Measurements from ENCODE around the gene PARVB.
"Not testable (repeated sequence)": the region's sequence is repeated elsewhere in the genome, so short reads cannot be mapped to it uniquely, and the experiment has no call there.

The PARVB gene

DNA sequence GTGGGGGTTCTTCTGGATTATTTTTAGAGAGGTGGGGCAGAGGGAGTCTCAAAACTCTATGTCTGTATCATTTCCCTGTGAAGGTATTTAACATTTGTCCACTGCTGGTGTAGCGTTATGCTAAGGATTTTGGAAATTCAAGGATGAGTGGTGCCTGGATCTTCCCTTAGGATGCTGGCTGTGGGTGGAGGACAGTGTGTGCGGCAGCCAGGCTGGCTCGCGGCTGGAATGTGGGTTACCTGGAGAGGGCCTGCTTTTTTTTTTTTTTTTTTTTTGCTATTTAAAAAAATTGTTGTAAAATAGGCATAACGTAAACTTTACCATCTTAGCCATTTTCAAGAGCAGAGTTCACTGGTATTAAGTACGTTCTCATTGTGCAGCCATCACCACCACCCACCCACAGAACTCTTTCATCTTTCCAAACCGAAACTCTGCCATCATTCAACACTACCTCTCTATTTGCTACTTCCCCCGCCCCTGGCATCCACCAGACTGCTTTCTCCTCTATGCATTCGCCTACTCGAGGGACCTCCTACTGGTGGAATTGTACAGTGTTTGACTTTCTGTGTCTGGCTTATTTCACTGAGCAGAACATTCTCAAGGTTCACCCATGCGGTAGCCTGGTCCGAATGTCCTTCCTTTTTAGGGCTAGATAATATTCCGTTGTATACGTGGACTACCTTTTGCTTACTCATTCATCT is 67.1 kb downstream of the PARVB start:
- no peak for FAIRE-seq

DNA sequence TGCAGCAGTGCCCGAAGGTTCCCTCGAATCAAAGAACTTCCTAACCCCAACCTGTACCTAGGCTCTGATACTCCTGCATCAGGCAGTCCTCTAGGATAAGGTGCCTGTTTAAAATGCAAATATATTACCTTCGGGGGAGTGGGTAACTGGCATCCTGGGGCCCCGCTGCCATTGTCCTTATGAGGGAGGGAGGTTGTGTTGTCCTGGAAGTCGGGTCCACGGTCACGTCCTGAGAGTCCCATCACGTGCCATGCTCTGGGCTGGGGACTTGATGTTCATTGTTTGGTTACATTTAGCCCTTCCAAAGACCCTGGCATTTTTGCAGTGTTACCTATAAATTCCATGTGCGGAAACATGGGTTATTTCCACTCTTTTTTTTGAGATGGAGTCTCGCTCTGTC is 67.6 kb downstream of the PARVB start:
- FAIRE-seq: no peak

DNA sequence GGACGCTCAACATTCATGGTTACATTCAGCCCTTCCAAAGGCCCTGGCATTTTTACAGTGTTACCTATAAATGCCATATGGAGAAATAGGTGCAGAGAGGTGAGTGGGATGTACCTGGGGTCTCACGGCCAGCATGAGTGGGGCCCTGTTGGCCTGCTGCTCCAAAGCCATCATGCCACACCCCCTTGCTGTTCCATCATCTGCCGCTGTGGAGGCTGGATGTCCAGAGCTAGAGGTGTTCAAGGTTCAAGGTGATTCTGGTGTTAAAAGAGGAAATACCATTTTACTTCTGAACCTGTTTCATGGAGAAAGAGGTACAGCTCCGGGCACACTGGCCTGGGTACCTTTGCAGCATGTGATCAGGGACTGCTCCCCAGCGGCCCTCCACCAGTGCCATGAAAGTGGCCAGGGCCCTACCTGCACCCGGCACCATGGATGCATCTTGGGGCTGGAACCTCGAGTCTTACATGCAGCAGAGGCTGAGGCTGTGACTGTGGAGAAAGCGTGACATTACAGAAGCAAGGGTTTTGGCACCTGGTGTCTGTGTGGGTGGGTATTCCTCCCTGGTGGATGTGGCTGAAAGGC is 68.6 kb downstream of the PARVB start:
- FAIRE-seq: no peak

DNA sequence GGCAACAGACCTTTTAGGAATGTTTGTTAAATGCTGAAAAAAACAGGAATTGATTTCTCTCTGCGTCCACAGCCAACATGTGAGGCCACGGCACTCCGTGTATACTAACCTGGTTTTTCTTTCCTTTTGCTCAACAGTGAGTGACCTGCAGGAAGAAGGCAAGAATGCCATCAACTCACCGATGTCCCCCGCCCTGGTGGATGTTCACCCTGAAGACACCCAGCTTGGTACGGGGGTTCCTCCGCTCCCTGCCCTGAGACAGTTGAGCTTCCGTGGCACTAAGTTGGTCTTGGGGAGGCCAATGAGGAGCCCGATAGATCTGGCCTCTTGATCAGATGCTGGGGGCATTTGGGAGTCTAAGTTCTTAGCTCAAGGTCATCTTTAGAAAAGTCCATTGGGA is 69.7 kb downstream of the PARVB start:
- no peak for FAIRE-seq

DNA sequence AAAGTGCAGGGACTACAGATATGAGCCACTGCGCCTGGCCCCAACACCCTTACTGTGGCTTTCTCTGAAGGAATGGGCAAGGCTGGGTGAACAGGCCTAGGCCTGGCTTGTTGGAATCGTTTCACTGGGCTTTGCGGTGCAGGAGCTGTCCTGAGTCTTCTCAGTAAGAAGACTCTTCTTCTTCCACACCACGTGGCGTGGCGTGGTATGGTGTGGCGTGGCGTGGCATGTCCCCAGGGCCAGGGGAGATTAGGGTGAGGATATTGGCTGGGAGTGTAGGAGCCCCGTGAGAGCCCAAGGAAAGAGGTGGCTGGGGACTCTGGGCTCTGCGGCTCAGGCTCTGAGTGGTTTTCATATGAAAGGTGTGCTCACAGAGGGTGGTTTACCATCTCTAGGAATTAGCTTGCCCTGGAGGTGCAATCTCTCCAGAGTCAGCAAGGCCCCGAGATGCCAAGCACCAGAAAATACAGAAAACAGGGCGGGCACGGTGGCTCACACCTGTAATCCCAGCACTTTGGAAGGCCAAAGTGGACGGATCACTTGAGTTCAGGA is 70.7 kb downstream of the PARVB start:
- FAIRE-seq: no peak

DNA sequence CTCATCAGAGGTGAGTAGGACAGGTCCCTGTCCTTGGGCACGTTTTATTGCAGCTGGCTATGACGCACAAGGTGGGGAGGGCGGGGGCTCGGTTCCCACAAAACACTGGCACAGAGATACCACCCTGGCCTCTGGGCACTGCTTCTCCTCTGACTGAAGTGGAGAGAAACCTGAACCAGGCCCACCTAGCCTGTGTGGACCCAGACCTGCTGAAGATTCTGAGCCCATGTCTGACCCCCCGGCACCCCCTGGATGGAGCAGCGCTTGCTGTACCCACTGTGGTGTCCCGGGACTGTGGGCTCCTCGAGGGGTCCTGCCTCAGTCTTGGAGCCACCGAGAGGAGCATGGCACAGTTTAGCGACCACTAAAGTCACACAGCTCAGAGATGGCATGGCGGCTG is 72.6 kb downstream of the PARVB start:
- FAIRE-seq: no peak

DNA sequence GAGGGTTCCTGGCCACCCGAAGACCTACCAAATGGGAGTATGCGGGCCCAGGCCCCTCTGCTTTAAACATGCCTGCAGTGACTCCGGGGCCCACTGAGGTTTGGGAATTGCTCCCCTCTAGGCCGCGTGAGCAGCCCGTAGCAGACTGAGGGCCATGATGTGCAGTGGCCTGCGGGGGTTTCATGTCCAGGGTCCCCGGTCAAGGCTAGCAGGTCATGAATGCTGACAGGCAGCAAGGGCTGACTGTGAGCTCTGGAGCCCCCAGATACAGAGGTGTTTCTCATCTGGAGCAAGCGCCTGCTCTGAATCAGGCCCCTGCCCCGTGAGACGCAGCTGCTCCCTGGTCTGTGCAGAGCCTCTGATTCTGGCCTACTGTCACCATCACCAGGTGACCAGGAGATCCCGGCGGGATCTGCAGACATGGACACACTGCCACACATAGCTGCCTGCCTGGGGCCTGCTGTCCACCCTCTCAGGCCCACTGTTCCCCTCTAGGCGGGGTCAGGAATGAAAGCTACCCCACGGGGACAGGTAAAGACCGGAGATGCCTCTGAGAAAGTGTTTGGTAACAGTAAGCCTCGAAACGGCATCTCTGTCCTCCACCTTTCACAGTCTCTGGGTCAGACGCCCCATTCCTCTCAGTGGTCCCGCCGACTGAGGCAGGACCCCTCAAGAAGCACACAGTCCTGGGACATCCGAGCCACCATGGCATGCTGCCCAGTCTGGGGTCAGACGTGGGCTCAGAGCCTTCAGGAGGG is 73.3 kb downstream of the PARVB start:
- FAIRE-seq: no peak

DNA sequence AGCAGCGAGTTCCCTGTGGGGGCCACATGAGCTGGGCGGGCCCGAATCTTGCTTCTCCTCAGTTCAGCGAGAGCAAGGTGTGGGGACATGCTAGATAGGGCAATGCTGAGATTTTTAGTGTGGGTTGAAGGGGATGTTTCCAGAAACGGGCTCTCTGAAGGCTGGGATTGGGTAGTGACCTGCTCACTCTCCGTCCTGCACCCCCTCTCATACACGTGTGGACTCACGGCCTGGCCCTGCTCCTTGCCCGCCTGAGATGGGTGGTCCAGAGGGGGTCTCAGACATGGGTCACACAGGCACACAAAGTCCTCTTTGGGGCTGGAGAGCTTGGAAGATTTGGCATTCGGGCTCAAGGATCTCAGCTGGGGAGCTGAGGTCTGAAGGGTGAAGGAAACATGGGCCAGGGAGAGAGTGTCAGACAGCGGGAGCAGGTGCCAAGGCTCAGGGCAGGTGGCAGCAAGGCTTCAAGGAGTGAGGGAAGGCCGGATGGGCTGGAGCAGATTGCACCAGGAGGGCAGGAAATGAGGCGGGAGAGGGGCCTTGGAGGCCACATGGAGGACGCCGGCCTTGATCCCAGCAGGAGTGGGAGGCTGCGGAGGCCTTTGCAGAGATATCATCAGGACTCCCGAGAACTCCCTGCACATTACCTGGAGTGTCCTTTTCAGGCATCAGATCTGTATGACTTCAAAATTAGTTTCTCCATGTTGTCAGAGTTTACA is 74.1 kb downstream of the PARVB start:
- no peak for FAIRE-seq

DNA sequence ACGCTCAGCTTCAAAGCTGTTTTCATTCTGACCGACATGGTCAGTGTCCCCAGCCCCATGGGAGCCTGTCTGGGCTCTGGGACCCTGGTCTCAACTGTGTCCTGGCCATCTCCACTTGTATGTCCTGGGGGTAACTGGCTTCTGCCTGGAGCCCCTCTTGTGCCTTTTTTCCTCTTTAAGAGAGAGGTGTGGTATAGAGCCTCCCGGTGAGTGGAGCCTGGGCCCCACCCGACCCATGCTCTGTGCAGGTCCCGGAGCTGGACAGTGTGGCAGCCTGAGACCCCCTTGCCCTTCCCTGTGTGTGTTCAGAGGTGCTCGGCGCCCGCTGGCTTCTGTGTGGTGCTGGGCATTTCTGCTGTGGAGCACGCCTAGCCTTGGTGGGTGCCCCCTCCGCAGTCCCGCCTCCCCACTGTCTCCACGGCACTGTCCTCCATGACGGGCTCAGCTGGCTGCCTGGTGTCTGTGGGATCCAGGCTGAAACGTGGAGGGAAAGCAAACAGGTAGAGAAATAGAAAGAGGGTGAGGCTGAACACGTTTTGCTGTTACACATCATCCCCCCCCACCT is 74.9 kb downstream of the PARVB start:
- no peak for FAIRE-seq

DNA sequence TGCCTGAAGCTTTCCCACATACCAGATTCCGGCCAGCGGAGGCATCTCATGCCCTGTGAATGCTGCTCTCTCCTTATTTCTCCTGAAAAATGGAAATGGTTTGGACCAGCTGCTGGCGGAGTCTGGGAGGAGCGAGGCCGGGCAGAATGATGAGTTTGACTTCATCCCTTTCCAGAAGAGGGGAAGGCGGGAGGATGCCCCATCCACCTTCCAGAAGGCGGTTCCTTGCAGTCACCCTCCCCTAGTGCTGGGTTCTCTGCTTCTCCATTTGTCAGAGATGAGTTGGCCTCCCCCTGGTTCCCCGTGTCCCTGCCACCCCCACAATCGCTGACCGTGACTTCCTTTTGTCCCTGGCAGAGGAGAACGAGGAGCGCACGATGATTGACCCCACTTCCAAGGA is 75.6 kb downstream of the PARVB start:
- no peak for FAIRE-seq

DNA sequence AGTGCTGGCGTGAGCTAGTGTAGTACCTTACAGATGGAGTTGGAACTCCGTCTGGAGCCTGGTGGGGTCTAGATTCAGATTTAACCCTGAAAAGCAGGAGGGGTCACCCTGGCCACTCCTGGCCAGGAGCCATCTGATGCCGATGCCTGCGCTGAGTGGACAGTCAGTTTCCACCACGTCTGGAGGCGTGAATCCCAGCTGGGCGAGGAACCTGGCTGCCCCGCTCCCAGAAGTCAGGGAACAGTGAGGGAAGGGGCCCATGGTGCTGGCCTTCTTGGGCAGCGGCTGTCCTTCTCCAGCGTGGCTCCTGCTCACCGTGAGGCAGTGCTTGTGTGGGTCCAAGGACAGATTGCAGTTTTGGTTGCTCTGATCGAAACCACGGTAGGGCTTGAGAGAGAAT is 76.3 kb downstream of the PARVB start:
- no peak for FAIRE-seq

DNA sequence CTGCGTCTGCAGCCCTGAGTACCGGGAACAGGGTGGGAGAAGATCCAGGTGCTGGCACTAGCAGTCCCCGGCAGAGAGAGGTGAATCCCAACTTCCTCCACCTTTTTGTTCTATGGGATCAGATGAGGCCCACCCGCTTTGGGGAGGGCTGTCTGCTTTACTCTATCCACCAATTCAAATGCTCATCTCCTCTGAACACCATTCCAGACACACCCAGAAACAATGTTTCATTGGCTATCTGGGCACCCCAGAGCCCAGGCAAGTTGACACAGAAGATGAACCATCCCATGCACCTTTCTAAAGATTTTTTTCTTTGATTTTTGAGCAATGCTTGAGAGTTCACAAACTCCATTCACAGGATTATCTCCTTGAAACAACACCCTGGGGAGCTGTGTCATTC is 78.0 kb downstream of the PARVB start:
- no peak for FAIRE-seq

DNA sequence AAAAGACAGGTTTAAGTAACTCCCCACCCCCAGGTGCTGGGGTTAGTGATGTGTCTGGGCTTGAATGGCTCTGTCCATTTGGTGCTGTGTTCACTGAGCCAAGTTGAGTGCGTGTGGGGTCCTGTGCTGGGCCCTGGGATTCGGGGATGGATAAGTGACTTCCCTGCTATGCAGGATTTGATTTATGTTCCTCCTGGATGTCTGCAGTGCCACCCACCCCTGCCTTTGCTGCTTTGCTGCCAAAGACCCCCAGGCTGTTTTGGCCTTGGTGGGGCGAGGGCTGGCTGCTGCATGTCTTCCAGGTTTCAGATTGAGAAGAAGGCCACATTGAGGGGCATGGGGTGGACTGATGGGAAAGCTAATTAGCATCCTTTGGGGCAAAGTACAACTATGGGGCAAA is 78.8 kb downstream of the PARVB start:
- FAIRE-seq: no peak

DNA sequence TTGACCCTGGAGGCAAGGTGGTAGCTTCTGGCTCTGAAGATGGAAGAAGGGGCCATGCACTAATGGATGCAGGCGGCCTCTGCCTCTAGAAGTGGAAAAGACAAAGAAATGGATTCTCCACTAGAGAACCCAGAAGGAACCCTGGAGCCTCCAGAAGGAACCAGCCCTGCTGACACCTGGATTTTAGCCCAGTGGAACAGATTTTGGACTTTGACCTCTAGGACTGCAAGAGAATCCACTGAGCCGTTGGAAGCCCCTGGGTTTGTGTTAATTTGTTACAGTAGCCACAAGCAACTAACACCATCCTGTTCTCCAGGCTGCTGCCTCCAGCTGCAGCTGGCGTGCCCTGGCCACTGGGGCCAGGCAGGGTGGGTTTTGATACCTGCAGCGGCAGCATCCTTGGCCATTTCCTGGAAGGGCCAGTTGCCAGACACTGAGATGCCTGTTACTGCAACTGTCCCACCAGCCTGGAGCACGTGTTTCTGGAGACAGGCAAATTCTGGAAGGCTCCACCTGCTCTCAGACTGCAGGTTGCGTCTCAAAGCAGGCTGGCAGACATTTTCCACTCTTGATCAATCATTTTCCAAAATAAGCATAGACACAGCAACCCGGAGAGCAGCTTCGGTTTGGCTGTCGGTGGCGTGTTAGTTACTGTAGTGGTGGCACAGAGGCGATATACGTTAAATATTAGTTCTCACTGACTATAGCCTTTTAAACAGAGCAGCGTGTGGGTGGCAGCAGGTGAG is 79.8 kb downstream of the PARVB start:
- FAIRE-seq: no peak

DNA sequence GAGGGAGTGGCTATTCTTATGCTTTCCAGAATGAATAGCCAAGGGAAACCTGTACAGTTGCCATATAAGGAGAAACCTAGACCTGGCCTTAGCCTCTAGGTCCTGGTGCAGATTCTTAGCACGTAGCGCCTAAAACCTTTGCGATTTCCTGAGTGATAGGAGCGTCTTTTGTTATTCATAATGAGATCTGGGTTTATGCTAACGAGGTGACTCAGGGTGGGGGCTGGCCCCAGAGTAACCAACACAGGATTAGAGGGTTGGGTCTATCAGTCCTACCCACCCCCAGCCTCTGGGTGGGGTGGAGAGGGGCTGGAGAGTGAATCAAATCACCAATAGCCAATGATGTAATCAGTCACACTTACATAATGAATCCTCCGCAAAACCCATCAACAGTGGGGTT is 83.2 kb downstream of the PARVB start:
- FAIRE-seq: no peak

DNA sequence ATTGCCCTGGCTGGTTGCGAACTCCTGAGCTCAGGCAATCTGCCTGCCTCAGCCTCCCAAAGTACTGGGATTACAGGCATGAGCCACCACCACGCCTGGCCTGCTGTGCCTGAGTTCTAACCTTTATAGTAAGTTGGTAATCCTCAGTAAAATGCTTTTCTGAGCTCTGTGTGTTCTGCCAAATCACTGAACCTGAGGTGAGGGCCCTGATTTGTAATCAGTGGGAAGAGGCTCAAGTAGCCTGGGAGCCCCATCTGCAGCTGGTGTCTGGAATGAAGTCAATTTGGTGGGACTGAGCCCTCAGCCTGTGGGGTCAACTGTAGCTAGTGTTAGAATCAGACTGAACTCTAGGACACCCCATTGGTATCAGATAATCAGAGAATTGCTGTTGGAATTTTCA is 84.0 kb downstream of the PARVB start:
- FAIRE-seq: no peak

DNA sequence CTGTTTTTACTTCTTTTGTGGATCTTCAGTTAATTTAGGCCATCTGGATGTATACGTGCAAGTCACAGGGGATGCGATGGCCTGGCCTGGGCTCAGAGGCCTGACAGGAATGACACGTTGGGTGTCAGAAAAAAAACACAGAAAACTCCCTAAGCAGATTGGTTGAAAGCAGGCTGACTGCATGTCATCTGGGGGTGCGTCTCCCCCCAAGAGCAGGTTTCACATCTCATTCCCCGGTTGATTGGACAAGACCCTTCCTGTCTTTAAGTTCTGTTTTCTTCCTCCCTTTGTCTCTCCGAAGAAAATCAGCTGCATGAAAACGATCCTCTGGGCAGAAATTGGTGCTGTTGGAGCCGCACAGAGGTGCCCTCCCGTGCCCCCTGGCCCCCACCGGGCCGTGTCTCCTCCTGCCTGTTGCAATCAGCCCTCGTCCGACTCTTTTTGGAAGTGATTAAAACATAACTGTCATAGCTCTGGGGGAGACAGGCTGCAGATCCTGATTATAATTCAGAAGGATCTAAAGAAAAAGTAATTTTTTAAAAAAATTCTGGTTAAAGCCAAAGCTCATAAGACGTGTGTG is 84.8 kb downstream of the PARVB start:
- no peak for FAIRE-seq

DNA sequence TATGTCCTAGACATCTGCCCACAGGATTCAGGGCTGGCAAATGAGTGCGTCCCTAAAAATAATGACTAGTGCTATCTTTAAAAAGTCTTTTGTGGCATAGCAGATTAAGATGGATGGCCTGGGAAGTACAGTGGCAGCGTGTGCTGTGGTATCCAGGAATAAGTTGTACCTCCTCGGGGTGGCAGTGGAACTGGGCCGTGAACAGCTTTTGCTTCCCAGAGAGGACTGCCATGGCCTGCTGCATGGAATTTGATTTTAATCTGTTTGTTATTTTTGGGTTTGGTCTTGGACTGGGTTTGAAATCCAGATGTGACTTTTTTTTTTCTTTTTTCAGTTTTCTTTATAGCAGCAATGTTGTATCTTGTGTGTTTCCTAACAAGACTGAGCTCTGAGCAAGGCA is 85.3 kb downstream of the PARVB start:
- FAIRE-seq: no peak

DNA sequence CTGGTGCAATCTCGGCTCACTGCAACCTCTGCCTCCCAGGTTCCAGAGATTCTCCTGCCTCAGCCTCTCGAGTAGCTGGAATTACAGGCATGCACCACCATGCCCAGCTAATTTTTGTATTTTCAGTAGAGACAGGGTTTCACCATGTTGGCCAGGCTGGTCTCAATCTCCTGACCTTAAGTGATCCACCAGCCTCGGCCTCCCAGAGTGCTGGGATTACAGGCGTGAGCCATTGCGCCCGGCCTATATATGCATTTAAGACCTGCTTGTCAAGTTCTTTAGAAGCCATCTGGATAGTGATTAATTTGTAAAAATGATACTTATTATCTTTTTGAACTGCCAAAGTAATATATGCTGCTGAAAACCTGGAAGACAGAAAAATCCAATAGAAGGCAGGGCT is 86.6 kb downstream of the PARVB start:
- not testable (repeated sequence) for FAIRE-seq

DNA sequence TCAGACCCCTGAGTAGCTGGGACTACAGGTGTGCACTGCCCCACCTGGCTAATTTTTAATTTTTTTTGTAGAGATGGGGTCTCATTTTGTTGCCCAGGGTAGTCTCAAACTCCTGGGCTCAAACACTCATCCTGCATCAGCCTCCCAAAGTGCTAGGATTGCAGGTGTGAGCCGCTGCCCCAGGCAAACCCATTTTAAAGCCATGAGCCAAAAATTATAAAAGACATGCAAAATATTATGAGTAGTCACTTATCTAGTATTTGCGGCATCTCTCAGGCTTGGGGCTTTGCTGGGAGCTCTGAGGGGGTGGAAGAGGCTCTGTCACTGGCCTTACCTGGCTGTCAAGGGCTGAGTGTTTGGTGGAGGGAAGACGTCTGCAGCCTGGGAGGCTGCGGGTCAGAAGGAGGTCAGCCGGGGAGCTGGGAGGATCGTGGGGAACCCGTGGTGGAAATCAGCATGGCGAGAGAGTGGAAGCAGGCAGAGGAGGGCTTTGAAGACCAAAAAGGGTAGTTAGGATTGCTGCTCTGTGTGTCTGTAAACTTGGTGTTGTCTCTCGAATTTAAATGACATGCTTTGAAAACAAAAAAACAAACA is 87.6 kb downstream of the PARVB start:
- no peak for FAIRE-seq

DNA sequence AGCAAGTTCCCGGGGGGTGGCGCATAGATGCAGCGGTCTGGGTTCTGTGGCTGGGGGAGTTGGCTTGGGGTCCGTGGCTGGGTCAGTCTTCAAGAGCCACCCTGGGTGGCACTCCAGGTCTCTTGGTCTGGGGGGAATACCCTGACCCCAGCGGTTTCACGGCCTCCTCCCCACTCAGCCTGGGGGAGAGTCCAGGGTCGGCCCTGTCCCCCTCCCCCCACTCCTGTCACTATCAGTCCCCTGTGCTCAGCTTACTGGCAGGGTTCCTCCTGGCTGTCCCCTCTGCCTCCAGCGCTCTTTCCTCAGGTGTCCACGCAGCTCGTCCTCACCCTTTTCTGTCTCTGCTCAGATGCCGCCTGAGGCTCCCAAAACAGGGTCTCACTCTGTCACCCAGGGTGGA is 88.1 kb downstream of the PARVB start:
- FAIRE-seq: no peak

All from colon (tissue), 2 donors.